SIG-M5 treated with dmso at 0.1 percent for 504 hours (cell line): ENCODE data around the gene IL23A.
A peak's percentile ranks its signal among the peaks of the same experiment; 100 is the strongest.
"Not testable (repeated sequence)": the region's sequence is repeated elsewhere in the genome, so short reads cannot be mapped to it uniquely, and the experiment has no call there.

Source experiments
- DNase-seq: peaks from one replicate; lab custom pipeline; 2025; ENCODE audit not compliant: unreplicated experiment; lab: John Stamatoyannopoulos, UW

Gene IL23A

GRCh38 chr12:56324206-56324605, 14.5 kb upstream of the IL23A start:
- DNase-seq, result no peak

- no peak for DNase-seq
These were observed 12.6 kb upstream of the IL23A start for GRCh38 chr12:56326126-56326525.

- DNase-seq, result no peak
These were observed 12.2 kb upstream of the IL23A start for GRCh38 chr12:56326533-56326932.

- no peak for DNase-seq
These were observed 7.7 kb upstream of the IL23A start for GRCh38 chr12:56330936-56331490.

GRCh38 chr12:56332512-56333196, 6.0 kb upstream of the IL23A start:
- DNase-seq, result no peak

GRCh38 chr12:56333197-56333678, 5.4 kb upstream of the IL23A start:
- DNase-seq, result peak; percentile 71

GRCh38 chr12:56333679-56334489, 4.8 kb upstream of the IL23A start, which contains the start of gene PAN2:
TSS of gene PAN2 (minus strand) at chr12:56334000. CDS start at chr12:56333094, 906 bp downstream.
- peak; percentile 99 for DNase-seq

GRCh38 chr12:56334490-56334793, 4.2 kb upstream of the IL23A start:
- no peak for DNase-seq

GRCh38 chr12:56335527-56335926, 3.2 kb upstream of the IL23A start:
- not testable (repeated sequence) for DNase-seq

- peak; percentile 98 for DNase-seq
These were observed 2.1 kb upstream of the IL23A start for GRCh38 chr12:56336361-56337167.

GRCh38 chr12:56337753-56338251, 882 bp upstream of the IL23A start:
- peak; percentile 75 for DNase-seq

- no peak for DNase-seq
These were observed 406 bp downstream of the IL23A start for GRCh38 chr12:56339158-56339422.

GRCh38 chr12:56341616-56342015, 2.9 kb downstream of the IL23A start:
- DNase-seq, result no peak

- not testable (repeated sequence) for DNase-seq
These were observed 3.6 kb downstream of the IL23A start for GRCh38 chr12:56342290-56342689.

GRCh38 chr12:56346675-56347074, 8.0 kb downstream of the IL23A start:
- DNase-seq, result no peak

- not testable (repeated sequence) for DNase-seq
These were observed 8.6 kb downstream of the IL23A start for GRCh38 chr12:56347255-56347654.

- DNase-seq, result no peak
These were observed 10.1 kb downstream of the IL23A start for GRCh38 chr12:56348776-56349175.

GRCh38 chr12:56350662-56351061, 12.0 kb downstream of the IL23A start:
- DNase-seq, result no peak

- no peak for DNase-seq
These were observed 12.6 kb downstream of the IL23A start for GRCh38 chr12:56351325-56351724.

- DNase-seq, result peak; percentile 85
These were observed 20.3 kb downstream of the IL23A start for GRCh38 chr12:56358836-56359532.
